Mucosa of rectum (tissue), 2 donors: Measurements from ENCODE around the gene PKD1L1.
"Not testable (repeated sequence)": the region's sequence is repeated elsewhere in the genome, so short reads cannot be mapped to it uniquely, and the experiment has no call there.

Experiments used
- H3K27ac ChIP-seq, 2 donors: one replicate each; pipeline ENCODE4 v1.7.0; 2013; ENCODE audit warnings: inconsistent platforms in 2 of 2, low read depth in 2 of 2, low read length in 2 of 2
- H3K27me3 ChIP-seq, 2 donors: one replicate each; pipeline ENCODE4 v1.7.0; 2013; ENCODE audit warnings: low read length in 2 of 2; ENCODE audit not compliant: control insufficient read depth in 2 of 2, insufficient read depth in 2 of 2
- H3K36me3 ChIP-seq, 2 donors: one replicate each; pipeline ENCODE4 v1.7.0; 2013; ENCODE audit warnings: low read length in 2 of 2; ENCODE audit not compliant: control insufficient read depth in 2 of 2, insufficient read depth in 2 of 2
- H3K4me1 ChIP-seq, 2 donors: one replicate each; pipeline ENCODE4 v1.7.0; 2013; ENCODE audit warnings: low read length in 2 of 2, mild to moderate bottlenecking in 1 of 2; ENCODE audit not compliant: control insufficient read depth in 2 of 2, insufficient read depth in 2 of 2
- H3K4me3 ChIP-seq, 2 donors: one replicate each; pipeline ENCODE4 v1.7.0; 2013; ENCODE audit warnings: low read length in 2 of 2
- H3K9ac ChIP-seq, 2 donors: one replicate each; pipeline ENCODE4 v1.7.0; 2013; ENCODE audit warnings: low read length in 2 of 2, low read depth in 1 of 2, mild to moderate bottlenecking in 1 of 2
- H3K9me3 ChIP-seq, 2 donors: one replicate each; pipeline ENCODE4 v1.7.0; 2013; ENCODE audit warnings: low read length in 2 of 2; ENCODE audit not compliant: control insufficient read depth in 2 of 2
- donor health status: healthy.
- donor health status: Normal muscosa, but diverticular disease.

PKD1L1 gene

GRCh38 chr7:47932016-47932415 is 16.2 kb downstream of the PKD1L1 start:
- no peaks in the 10 kb centered on the region for H3K27me3 ChIP-seq
- no peak overlapping the region for H3K9ac ChIP-seq
- no peak overlapping the region for H3K27ac ChIP-seq
- no peaks in the 10 kb centered on the region for H3K36me3 ChIP-seq
- no peaks in the 10 kb centered on the region for H3K9me3 ChIP-seq
- H3K4me1 ChIP-seq = no peaks in the 10 kb centered on the region
- no peak overlapping the region for H3K4me3 ChIP-seq

DNA sequence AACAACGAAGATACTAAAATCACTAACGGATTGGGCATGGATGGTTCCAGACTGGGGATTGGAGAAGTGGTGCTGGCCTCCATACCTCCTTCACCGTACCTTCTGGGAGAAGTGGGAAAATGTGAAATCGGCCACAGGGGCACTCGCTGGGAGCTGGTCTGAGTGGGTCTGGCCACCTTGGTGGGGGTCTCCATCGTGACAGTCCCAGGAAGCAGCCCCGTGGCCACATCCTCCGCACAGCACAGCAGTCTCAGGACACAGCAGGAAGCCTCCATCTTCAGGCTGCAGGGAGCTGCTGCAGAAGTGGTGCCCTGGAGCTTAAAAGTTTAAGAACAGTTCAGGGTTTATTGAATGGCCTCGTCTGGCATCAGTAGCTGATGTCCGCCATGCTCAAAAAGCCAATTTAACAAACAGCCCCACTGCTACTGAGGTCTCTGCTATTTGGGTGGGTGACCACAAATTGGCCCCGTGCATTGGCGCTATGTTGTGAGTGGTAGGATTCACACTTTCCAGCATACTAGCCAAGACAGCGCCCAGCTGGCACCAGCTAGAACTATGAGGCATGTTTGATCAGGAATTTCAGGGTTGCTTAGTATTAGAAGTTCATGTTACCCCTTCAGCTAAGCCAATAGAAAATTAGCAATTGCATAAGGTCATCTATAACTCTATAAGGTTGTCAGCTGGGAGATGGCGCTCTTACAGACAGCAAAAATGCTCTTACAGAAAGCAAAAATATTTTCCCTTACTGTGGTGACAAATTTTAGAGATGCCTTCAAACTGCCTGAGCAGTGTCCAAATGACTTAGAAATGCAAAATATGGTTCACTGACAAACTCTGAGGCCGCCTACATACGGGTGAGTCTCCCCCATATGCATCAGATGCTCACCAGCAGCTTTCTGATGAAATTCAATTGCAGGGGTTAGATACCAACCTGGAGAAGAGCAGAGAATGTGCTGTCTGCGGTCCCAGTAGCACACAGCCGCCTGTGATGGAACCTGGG is 17.0 kb downstream of the PKD1L1 start:
- Histone ChIP-seq H3K36me3 (no peaks in the 10 kb centered on the region), H3K9ac (no peak overlapping the region), H3K27me3 (no peaks in the 10 kb centered on the region), H3K27ac (no peak overlapping the region), H3K9me3 (no peaks in the 10 kb centered on the region), H3K4me3 (no peak overlapping the region), H3K4me1 (no peaks in the 10 kb centered on the region)

GRCh38 chr7:47924266-47924665 is 24.0 kb downstream of the PKD1L1 start:
- Histone ChIP-seq H3K27me3 (no peaks in the 10 kb centered on the region), H3K4me1 (no peaks in the 10 kb centered on the region), H3K27ac (no peak overlapping the region), H3K36me3 (no peaks in the 10 kb centered on the region), H3K9me3 (no peaks in the 10 kb centered on the region), H3K9ac (no peak overlapping the region), H3K4me3 (no peak overlapping the region)

DNA sequence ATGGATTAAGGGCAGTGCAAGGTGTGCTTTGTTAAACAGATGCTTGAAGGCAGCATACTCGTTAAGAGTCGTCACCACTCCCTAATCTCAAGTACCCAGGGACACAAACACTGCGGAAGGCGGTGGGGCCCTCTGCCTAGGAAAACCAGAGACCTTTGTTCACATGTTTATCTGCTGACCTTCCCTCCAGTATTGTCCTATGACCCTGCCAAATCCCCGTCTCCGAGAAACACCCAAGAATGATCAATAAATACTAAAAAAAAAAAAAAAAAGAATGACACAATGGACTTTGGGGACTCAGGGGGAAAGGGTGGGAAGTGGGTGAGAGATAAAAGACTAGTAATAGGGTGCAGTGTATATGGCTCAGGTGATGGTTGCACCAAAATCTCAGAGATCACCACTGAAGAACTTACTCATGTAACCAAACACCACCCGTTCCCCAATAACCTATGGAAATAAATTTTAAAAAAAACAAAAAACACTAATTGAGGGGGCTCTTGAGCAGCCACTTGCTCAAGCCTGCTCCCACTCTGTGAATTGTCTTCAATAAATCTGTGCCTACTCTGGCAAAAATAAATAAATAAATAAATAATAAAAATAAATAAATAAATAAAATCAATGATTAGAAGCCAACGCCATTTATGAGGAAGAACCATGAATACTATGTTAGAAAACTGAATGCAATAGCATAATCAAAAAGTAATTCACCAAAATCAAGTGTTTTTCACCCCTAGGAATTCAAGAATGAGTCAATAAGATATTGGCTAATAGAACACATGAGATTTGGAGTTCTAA is 25.0 kb downstream of the PKD1L1 start:
- H3K4me1 ChIP-seq, H3K9ac ChIP-seq, H3K9me3 ChIP-seq, H3K27me3 ChIP-seq, H3K27ac ChIP-seq, H3K36me3 ChIP-seq, H3K4me3 ChIP-seq: not testable (repeated sequence)

DNA sequence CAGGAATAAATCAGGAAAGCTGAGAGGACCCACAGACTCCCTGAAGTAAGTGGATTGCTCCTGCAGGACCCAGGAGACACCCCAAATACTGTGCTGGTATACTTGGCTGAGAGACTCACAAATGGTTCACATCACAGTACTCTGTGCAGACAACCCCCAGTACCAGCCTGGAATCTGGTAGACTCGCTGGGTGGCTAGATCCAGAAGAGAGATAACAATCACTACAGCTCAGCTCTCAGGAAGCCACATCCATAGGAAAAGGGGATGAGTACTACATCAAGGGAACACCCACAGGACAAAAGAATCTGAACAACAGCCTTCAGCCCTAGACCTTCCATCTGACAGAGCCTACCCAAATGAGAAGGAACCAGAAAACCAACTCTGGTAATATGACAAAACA is 31.8 kb downstream of the PKD1L1 start:
- H3K27ac ChIP-seq = not testable (repeated sequence)

GRCh38 chr7:47915616-47915976 is 32.7 kb downstream of the PKD1L1 start:
- Histone ChIP-seq H3K4me3 (no peak overlapping the region), H3K9ac (no peak overlapping the region), H3K4me1 (no peaks in the 10 kb centered on the region), H3K9me3 (no peaks in the 10 kb centered on the region), H3K36me3 (no peaks in the 10 kb centered on the region), H3K27ac (no peak overlapping the region), H3K27me3 (no peaks in the 10 kb centered on the region)

More for the DNA sequence above, 31.8 kb downstream of the PKD1L1 start:
- H3K36me3 ChIP-seq, H3K27me3 ChIP-seq, H3K9me3 ChIP-seq, H3K4me3 ChIP-seq, H3K9ac ChIP-seq, H3K4me1 ChIP-seq: not testable (repeated sequence)

- Histone ChIP-seq H3K4me3 (no peak overlapping the region), H3K4me1 (no peaks in the 10 kb centered on the region), H3K9me3 (no peaks in the 10 kb centered on the region), H3K9ac (no peak overlapping the region), H3K36me3 (no peaks in the 10 kb centered on the region), H3K27ac (no peak overlapping the region), H3K27me3 (no peaks in the 10 kb centered on the region)
These were observed 33.3 kb downstream of the PKD1L1 start for GRCh38 chr7:47914717-47915615.

GRCh38 chr7:47912332-47912731 is 35.9 kb downstream of the PKD1L1 start:
- no peaks in the 10 kb centered on the region for H3K9me3 ChIP-seq
- no peak overlapping the region for H3K4me3 ChIP-seq

GRCh38 chr7:47908720-47909119 is 39.5 kb downstream of the PKD1L1 start:
- no peak overlapping the region for H3K4me3 ChIP-seq
- no peaks in the 10 kb centered on the region for H3K9me3 ChIP-seq
- H3K36me3 ChIP-seq = no peaks in the 10 kb centered on the region

More at GRCh38 chr7:47912332-47912731, 35.9 kb downstream of the PKD1L1 start:
- H3K27ac ChIP-seq = no peak overlapping the region
- no peaks in the 10 kb centered on the region for H3K36me3 ChIP-seq
- H3K27me3 ChIP-seq = no peaks in the 10 kb centered on the region
- no peak overlapping the region for H3K9ac ChIP-seq
- H3K4me1 ChIP-seq = no peaks in the 10 kb centered on the region

More at GRCh38 chr7:47908720-47909119, 39.5 kb downstream of the PKD1L1 start:
- Histone ChIP-seq H3K4me1 (no peaks in the 10 kb centered on the region), H3K27me3 (no peaks in the 10 kb centered on the region), H3K27ac (no peak overlapping the region), H3K9ac (no peak overlapping the region)
